Fibroblast of upper back skin (primary cell): Measurements from ENCODE around the gene SGCA.

ENCODE experiments used
- DNase-seq: peaks from one replicate; pipeline ENCODE4 v3.0.0-alpha.2; 2013

The SGCA gene

DNA sequence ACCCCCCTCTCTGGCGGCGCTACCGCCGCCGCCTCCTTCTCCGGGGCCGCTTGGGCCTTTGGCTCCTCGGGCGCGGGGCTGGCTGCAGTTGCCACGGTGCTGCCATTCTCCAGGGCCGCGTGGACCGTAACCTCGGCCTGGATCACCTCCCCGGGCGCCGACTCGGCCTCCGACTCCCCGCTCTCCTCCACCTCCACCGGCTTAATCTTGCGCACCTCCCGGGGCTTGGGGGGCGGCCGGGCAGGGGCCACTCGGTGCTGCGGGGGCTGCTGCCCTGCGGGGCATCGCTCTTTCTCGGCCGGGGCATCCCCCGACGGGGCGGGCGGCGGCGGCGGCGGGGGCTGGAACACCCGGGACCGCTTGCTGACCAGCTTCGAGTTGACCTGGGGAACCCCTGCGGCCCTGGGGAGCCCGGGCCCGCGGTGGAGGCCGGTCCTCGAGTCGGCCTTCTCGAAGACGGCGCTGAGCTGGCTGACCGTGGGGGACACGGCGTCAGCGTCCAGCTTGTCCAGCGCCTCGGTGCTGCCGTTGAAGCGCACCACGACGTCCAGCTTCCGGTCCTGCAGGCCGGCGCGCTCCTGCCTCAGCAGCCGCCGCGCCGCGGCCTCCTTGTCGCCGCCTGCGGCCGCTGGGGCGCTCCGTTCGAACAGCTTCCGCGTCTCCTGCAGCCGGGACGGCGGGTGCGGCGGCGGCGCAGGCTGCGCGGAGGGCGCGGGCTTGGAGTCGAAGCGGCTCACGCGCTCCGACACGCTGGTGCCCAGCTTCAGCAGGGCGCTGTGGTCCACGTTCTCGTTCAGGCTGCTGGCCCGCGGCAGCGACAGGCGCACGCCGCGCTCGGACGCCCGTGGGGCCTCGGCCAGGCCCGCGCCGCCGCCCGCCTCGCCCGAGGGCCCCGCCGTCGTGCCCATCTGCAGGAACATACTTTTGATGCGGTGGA, 16.1 kb upstream of the SGCA start:
- peak; percentile 31 for DNase-seq

DNA sequence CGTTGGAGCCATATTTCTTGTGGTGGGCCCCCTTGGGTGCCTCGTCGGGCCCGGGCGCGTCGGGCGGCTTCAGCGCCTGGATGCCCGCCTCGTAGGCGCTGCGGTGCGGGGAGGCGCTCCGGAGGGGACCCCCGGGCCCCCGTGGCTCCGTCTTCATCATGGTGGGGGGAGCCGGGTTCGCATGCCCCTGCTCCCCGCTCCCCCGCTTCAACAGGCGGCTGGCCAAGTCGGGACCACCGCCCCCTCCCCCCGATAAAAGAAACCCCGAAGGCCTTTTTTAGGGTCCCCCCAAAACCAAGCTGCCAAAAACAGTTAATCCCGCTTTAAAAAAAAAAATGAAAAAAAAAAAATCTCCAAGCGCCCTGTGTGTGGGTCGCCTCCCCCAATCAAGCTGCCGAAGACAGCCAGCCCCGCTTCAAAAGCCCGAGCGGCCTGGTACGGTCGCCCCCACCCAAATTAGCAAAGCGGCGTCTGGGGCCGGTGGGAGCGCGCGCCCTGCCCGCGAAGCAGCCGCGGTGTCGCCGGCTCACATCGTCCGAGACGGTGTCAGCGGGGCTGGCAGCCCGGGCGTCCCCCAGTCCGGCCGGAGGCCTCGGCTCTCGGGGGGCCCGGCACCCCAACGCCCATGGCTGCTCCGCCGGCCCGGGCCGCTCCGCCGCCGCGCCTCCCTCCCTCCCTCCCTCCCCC, 15.3 kb upstream of the SGCA start, which contains the start of gene PPP1R9B:
PPP1R9B (minus strand) TSS at position 324 of the 687 bp plus-strand sequence; CDS start at position 160, 164 bp downstream.
- DNase-seq: no peak

DNA sequence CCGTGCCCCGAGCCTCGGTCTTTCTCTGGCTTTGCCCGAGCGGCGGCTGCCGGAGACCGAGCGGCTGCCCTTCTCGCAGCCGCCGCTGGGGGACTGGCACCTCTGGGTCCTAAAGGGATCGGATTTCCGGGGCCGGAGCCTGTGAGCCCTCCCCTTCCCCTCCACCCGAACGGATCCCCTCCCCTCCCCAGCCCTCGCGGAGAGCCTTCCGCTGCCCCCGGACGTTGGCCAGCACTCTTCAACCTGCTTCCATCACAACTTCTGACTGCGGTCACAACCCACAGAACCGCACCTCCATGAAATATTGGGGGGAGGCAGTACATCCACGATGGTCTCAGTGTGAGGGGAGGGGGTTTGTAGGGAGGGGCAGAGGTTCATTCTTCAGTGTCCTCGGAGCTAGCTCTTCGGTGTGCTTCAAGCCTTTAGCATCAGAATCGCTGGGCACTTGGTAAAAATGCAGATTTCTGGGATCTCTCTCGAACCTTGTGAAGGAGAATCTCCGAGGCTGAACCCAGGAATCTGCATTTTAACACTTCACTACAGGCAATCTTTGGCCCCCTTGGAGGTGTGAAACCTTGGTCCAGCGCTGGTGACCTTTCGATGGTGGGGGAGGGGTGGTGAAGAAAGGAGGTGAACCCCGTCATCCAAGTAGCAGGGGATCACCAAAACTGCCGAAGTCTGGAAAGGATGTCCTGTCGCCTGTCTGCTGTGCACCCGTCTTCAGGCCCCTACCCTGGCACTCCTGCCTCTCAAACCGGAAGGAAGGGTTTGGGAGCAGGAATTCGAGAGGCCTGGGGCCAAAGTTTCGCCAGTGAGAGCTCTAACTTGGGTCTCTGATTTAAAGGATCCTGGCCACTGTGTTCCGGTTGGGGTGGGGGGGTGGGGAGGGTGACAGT, 14.5 kb upstream of the SGCA start:
- DNase-seq: peak; percentile 91

DNA sequence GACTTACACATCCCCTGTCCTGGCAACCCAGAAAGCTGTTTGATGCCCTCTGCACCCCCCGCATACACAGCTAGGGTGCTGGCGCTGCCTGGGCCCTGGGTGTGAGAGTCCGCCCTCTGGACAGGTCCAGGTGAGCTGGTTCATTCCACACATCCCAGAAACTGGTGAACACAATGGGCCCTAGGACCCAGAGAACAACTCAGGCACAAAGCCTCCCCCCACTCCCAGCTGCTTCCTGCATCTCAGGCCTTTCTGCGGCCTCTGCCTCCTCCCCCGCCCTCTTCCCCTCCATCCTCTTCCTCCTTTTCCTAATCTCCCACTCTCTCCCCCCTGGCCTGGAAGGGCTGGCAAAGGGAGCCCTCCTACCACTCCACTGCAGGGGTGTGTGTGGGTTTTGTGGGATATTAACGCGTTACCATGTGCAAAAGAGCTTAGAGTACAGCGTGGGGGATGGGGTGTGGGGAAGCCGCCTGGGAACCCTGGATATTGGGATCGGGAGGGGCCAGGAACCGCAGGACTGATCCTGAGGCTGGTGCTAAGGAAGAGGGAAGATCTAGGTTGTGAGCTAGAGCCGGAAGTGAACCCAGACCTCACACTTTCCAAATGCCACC, 13.8 kb upstream of the SGCA start:
- peak; percentile 90 for DNase-seq

DNA sequence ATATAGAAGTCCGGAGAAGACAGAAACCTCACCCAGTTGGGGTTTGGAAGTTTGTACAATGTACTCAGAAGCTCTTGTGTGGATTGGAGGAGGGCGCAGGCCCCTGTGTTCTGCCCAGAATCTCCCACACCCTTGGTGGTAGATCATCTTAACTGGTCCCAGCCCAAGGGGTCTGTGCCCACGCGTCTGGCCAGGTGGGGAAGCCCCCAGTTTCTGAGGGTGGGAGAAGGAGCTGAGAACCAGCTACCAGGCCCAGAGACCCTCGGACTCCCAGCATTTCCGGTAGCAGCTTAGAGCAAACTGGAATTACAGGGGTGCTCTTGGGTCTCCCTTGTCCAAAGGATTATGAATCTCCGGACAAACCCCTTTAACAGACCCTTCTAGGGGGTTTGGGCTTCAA, 13.1 kb upstream of the SGCA start:
- no peak for DNase-seq

DNA sequence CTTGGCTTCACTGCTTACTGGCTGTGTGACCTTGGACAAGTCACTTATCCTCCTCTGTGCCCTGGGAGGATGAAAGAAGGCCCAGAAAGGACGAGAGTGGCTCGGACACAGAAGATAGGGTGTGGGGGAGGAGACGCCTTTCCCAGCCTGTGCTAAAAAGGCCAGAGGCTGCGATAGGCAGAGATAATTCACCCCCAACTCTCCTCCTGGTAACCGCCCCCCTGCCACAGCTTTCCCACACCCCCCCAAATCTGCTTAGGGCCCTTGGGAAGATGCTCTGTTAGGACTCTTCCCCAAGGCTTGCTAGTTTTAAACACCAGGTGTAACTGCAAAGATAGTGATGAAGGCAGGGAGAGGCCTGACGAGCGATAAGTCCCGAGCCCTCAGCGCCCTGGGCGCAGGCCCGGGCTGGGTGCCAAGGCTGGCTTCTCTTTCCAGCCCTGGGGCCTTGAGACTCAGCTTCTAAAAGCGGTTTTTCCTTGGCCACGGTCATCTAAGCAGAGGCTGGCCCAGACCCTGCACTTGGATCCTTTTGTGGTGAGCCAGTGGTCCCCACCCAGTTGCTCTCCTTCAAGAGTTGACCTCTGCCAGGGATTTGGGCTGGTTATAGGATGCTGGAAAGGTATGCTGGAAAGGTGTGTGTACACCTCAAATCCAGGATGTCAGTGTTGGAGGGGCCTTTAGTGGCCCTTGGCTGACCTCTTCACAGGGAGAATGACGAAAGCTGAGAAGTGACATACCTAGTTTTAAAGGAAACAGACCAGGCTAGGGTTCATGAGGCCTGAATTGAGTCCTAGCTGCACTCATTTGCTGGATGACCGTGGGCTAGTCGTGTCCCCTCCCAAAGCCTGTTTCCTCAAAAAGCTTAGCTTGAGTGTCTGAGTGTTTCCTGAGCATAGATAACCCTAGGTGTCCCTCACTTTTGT, 11.9 kb upstream of the SGCA start:
- DNase-seq: no peak

DNA sequence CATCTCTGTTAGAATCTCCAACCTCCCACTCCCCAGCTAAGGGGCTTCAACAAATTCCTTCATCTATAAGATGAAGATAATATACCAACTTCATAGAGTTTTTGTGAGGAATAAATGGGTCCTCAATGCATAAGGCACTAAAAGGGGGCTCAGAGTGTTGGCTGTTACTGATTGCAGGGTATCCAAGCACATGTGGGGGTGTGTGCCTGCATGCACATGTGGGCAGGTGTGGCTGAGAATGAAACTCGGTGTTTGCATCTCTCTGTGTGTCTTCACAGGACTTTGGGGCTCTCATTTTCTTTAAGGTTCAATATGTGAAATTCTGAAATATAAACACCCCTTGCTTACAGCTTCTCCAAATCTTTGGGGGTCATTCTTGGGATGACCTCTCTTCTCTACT, 11.2 kb upstream of the SGCA start:
- DNase-seq: no peak

DNA sequence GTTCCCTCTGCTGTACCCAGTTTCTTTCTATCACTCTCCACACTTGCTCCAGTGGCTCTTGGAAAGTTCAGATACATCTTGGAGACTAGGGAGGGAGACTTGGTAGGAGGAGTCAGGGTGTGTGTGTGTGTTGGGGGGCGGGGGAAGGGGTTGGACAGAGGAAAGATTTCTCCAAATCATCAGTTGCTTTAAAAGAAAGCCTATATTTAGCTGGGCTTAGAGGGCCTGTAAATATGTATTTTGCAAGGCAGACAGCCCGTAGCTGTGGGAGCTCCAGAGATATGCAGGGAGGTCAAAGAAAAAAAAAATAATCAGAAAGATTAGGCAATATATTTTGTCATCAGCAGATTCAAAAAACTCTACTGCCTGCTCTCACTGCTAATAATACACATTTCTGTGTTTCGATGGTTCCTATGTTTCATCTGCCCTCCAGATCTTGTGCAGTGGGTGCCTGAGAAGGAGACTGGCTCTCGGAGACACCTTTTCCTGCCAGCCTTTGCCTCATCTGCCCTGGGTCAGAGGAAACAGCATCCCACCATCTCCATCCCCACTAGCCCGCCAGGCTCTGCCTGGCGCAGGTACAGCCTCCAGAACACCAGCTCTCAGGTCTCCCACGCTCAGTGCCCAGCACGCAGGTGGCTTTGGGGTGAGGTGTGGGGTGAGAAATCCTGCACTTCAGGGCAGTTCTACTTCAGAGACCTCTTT, 10.5 kb upstream of the SGCA start:
- peak; percentile 39 for DNase-seq

DNA sequence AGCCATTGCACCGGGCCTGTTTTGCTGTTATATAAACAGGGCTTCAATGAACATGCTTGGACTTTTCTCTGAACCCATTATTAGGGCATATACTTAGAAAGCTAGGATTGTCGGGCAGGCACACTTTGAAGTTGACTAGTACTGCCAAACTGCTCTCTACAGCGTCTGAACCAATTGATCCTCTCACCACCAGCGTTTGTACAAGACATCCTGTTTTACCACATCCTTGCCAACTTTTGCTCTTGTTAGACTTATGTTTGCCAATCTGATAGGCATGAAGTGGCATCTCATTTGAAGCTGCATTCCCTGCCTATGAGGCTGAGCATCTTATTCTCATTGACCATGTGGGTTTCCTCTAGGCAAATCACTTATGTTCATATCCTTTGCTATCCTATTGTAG, 7.9 kb upstream of the SGCA start:
- DNase-seq: no peak

DNA sequence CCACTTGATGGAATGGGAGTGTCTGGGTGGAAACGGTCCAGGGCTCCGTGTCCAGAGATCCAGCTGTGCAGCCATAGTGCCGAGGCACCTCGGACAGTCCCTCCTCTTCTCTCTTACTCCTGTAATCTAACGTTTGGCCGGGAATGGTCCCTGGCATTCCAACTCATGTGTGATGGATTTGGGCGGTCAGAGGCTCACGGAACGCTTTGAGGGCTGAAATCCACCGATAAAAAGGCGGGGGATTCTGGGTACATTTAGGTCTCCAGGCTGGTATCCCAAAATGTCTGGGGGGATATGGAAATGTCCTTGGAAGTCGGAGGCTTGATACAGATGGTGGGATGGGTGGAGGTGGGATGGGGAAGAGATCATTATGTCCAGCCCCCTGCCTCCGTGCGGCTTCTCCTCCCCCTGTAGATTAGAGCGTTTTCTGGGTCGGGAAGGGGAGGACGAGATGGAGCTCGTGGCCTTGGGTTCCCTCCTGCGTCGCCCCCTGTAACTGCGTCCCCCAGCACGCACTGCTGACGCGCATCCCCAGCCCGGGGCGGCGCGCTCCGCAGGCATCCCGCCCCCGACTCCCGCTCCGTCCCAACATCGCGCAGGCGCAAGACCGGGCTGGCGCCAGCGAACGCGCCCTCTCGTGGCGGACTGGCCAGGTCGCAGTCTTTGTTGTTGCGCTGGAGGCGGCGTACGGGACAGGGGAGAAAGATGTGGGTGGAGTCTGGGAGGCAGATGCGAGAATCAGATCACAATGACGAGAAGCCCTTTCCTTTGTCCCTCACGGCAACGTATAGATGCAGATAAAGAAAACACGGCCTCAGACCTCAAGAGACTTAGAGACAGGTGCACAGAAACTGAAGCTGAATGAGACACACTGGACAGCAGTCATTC, 4.5 kb upstream of the SGCA start:
- peak; percentile 91 for DNase-seq

DNA sequence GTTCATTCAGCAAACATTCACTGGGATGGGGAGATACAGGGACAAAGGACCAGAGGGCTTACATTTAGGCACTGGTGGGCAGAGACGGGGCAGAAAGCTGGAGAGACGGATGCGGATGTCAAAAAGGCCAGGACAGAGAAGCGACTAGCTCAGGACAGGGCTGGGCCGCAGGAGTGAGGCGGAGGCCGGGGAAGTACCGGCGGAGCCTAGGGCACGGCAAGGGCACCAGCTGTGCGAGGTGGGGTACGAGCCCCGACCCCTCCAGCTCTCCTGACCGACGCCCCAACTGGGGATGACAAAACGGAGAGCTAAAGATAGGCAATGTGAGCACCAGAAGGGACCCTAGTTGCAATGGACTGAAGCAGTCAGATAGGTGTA, 3.9 kb upstream of the SGCA start:
- no peak for DNase-seq

DNA sequence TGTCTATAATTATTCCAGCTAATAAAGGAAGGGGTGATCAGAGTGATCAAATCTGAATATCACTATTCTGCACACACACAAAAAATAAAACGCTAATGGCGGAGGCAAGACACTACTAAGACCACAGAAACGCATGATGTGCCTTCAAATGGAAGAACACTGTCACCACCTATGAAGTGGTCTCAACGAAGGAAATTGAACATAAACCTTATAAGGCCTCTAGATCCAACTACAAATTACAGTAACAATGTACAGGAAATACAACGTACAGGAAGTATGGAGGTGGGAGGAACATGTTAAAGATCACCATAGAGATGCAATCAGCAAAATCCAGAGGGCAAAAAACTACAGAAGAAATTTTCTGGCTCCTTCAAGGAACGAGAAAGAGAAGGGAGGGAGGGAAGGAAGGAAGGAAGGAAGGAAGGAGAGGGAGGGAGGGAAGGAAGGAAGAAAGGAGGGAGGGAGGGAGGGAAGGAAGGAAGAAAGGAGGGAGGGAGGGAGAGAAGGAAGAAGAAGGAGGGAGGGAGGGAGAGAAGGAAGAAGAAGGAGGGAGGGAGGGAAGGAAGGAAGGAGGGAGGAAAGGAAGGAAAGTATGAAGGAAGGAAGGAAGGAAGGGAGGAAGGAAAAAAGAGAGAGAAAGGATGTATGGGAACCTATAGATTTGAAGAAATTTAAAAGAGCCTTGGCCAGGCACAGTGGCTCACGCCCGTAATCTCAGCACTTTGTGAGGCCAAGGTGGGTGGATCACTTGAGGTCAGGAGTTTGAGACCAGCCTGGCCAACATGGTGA, 3.1 kb upstream of the SGCA start:
- DNase-seq: no peak

DNA sequence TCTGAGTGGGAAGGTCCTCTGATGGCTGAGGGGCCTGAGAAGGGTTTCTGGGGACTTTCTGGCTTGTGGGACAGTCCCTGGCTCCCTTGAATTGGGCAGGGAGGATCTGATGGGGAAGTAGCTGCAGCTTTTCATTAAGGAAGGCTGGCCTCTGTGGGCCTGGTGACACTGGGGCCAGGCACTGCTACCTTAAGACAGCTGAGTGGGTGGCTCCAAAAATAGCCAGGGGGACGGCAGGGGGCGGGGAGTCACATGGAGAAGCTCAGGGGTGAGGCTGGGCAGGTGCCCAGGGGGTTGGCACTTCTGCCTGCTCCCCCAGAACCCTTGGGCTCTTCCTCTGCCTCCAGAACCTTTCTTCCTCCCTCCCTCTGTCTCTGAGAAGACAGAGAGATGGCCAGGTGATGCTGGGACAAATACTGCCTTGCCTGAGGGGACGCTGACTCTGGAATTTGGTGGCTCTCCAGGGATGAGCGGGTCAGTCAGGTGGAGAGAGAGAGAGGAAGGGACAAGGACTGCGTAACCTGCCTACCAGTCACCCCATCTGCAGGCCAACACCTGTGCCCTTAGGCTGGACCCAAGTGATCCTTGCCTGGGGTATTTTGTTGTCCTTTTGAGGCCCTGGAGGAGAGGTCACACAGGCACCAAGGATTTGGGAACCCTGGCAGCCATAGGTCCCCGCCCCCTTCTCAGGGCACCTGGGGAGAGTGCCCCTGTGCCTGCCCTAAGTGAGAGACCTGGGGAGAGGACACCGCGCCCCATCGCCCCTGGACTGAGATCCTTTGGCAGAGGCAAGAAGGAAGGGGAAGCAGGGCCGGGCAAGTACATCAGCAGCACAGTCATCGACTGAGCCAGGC, 1.7 kb upstream of the SGCA start:
- no peak for DNase-seq

DNA sequence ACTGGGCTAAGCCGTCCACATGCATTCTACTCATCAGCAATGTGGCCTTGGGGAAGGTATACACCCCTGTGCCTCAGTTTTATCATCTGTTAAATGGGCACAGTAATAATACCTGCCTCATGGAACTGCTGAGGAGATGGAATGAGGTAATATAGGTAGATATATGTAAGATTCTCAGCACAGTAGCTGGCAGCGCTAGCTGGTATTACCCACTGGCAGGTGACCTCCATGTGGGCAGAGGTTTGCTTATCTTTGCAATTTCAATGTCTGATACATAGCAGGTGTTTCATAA, 1.2 kb upstream of the SGCA start:
- no peak for DNase-seq

DNA sequence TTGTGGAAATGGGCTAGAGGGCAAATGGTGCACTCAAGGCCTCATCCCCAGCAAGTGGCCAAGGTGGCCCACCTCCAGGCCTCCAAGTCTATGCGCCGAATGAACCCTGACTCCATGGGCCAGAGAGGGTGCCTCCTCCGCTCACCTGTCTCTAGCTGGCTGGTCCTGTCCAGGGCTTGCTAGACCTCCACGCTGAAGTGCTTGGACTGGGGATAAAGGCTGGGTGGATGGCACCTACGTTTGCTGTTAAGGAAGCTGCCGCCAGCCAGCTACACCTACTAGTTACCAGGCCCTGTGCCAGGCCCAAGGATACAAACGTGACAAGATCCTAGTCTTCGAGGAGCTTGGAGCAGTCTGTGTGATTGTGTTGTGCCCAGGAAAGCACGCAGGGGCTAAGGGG, 739 bp upstream of the SGCA start:
- DNase-seq: no peak

DNA sequence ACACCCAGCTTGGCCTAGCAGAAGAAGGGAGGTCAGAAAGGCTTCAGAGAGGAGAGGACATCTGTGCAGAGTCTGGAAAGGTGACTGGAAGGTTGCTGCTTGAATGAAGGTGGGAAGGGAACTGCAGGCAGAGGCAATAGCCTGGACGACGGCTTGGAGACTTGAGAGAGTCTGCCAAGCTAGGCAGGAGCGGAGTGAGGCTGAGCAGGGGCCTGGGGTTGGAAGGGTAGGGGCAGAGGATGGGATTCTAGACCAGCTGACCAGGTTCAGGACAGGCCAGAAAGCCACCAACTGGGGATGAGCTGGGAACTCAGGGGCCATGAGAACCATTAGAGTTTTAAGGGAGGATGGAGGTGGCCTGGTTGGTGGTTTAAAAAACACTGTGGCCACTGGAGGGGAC, 339 bp upstream of the SGCA start:
- DNase-seq: no peak

DNA sequence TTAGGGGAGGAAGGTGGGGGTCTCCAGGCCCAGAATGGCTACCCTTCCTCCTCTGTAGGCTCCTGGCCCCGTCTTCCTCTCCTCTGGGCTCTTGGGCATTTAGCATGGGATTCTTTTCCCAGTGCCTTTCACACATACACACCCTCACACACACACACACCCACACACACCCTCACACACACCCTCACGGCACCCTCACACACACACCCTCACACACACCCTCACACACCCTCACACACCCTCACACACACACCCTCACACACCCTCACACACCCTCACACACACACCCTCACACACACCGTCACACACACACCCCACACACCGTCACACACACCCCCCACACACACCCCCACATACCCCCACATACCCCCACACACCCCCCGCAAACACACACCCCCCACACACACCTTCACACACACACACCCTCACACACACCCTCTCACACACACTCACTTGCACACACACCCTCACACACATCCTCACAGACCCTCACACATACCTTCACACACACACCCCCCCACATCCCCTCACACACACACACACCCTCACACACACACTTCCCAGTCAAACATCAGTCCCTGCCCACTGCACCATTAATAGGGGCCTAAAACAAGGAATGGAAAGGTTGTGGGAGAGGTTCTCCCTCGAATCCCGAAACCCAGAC, 845 bp downstream of the SGCA start:
- no peak for DNase-seq

DNA sequence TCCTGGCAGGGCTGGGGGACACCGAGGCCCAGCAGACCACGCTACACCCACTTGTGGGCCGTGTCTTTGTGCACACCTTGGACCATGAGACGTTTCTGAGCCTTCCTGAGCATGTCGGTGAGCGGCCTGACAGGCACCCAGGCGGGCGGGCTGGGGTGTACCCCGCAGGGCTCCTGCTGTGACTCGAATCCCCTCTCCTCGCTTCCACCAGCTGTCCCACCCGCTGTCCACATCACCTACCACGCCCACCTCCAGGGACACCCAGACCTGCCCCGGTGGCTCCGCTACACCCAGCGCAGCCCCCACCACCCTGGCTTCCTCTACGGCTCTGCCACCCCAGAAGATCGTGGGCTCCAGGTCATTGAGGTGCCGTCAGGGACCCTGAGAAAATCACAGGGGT, 1.6 kb downstream of the SGCA start:
- DNase-seq: no peak
